OCI-LY1 (cell line): Measurements from ENCODE around the gene BBS2.

Experiments used
- H2AFZ ChIP-seq: fragments of 200-600 bp; sonication (generic), shearing (Covaris generic); 2 replicates; pipeline ENCODE4 v1.6.0; 2014; ENCODE audit warnings: antibody characterized with exemption, mild to moderate bottlenecking, low read length
- H3F3A ChIP-seq: fragments of 200-600 bp; sonication (generic), shearing (Covaris generic); 2 replicates; pipeline ENCODE4 v1.6.0; 2014; ENCODE audit warnings: mild to moderate bottlenecking, antibody characterized with exemption, low read length, moderate library complexity; ENCODE audit not compliant: insufficient read depth
- H3K27ac ChIP-seq: fragments of 200-600 bp; sonication (generic); 2 replicates; pipeline ENCODE4 v1.5.1; 2014; ENCODE audit warnings: low read length, mixed run types, mild to moderate bottlenecking, low read depth; ENCODE audit not compliant: poor library complexity, severe bottlenecking
- H3K27me3 ChIP-seq: fragments of 200-600 bp; sonication (generic); 2 replicates; pipeline ENCODE4 v1.6.0; 2014; ENCODE audit warnings: antibody characterized with exemption, mild to moderate bottlenecking, low read length, moderate library complexity; ENCODE audit not compliant: insufficient read depth
- H3K36me3 ChIP-seq: fragments of 200-600 bp; sonication (generic); 2 replicates; pipeline ENCODE4 v1.6.1; 2014; ENCODE audit warnings: mild to moderate bottlenecking, antibody characterized with exemption, low read length, moderate library complexity, mixed read lengths; ENCODE audit not compliant: insufficient read depth
- H3K4me1 ChIP-seq: fragments of 200-600 bp; sonication (generic); 2 replicates; pipeline ENCODE4 v1.5.1; 2014; ENCODE audit warnings: mild to moderate bottlenecking, low read length, moderate library complexity; ENCODE audit not compliant: insufficient read depth, severe bottlenecking
- H3K4me2 ChIP-seq: fragments of 200-600 bp; sonication (generic), shearing (Covaris generic); 2 replicates; pipeline ENCODE4 v1.6.1; 2014; ENCODE audit warnings: low read length
- H3K4me3 ChIP-seq: fragments of 200-600 bp; sonication (generic); 2 replicates; pipeline ENCODE4 v1.5.1; 2014; ENCODE audit warnings: low read length, low read depth, mild to moderate bottlenecking, mixed read lengths; ENCODE audit not compliant: poor library complexity, severe bottlenecking
- H3K79me2 ChIP-seq: fragments of 200-600 bp; shearing (Covaris generic); 2 replicates; pipeline ENCODE4 v1.6.1; 2016; ENCODE audit warnings: mixed run types, low read length, mixed read lengths; ENCODE audit not compliant: insufficient read depth
- H3K9ac ChIP-seq: fragments of 200-600 bp; sonication (generic), shearing (Covaris generic); 2 replicates; pipeline ENCODE4 v1.6.1; 2014; ENCODE audit warnings: mild to moderate bottlenecking, low read length, mixed read lengths
- H3K9me2 ChIP-seq: fragments of 200-600 bp; sonication (generic), shearing (Covaris generic); 2 replicates; pipeline ENCODE4 v1.6.1; 2014; ENCODE audit warnings: low read depth, mild to moderate bottlenecking, low read length, mixed read lengths
- H3K9me3 ChIP-seq: fragments of 200-600 bp; shearing (Covaris generic); 2 replicates; pipeline ENCODE4 v1.6.1; 2014; ENCODE audit warnings: low read length, mixed read lengths
- H4K20me1 ChIP-seq: fragments of 200-600 bp; sonication (generic), shearing (Covaris generic); 2 replicates; pipeline ENCODE4 v1.6.0; 2016; ENCODE audit warnings: mild to moderate bottlenecking, low read length; ENCODE audit not compliant: insufficient read depth
- EZH2 ChIP-seq: fragments of 200-600 bp; sonication (generic), shearing (Covaris generic); IDR thresholded peaks from 2 replicates; pipeline ENCODE4 v1.8.0; 2017; ENCODE audit warnings: borderline replicate concordance, mixed run types, mild to moderate bottlenecking, antibody characterized with exemption, low read length, moderate library complexity, mixed read lengths
- TF ChIP-seq, protein P1 (sequence below): fragments of 200-600 bp; sonication (generic), shearing (Covaris generic); IDR thresholded peaks from 2 replicates; pipeline ENCODE4 v1.5.1; 2017; ENCODE audit warnings: mild to moderate bottlenecking, antibody characterized with exemption, low read length, moderate library complexity, mixed read lengths

The BBS2 gene

GRCh38 chr16:56450275-56450985 lies 69.4 kb downstream of the BBS2 start:
- Histone ChIP-seq H2AFZ (no peak overlapping the region), H3F3A (no peaks in the 10 kb centered on the region), H4K20me1 (no peaks in the 10 kb centered on the region), H3K4me2 (peak overlapping the region; percentile 98), H3K4me1 (peaks cover 39% of the 10 kb centered on the region), H3K9ac (peak overlapping the region; percentile 98), H3K27me3 (no peaks in the 10 kb centered on the region), H3K9me2 (no peaks in the 10 kb centered on the region), H3K4me3 (peak overlapping the region; percentile 98), H3K9me3 (no peaks in the 10 kb centered on the region), H3K27ac (peak overlapping the region; percentile 88), H3K36me3 (peaks cover 51% of the 10 kb centered on the region), H3K79me2 (peaks cover 74% of the 10 kb centered on the region)
- TF ChIP-seq, protein P1, sequence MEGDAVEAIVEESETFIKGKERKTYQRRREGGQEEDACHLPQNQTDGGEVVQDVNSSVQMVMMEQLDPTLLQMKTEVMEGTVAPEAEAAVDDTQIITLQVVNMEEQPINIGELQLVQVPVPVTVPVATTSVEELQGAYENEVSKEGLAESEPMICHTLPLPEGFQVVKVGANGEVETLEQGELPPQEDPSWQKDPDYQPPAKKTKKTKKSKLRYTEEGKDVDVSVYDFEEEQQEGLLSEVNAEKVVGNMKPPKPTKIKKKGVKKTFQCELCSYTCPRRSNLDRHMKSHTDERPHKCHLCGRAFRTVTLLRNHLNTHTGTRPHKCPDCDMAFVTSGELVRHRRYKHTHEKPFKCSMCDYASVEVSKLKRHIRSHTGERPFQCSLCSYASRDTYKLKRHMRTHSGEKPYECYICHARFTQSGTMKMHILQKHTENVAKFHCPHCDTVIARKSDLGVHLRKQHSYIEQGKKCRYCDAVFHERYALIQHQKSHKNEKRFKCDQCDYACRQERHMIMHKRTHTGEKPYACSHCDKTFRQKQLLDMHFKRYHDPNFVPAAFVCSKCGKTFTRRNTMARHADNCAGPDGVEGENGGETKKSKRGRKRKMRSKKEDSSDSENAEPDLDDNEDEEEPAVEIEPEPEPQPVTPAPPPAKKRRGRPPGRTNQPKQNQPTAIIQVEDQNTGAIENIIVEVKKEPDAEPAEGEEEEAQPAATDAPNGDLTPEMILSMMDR, result no peak
- no peak for TF ChIP-seq EZH2

DNA sequence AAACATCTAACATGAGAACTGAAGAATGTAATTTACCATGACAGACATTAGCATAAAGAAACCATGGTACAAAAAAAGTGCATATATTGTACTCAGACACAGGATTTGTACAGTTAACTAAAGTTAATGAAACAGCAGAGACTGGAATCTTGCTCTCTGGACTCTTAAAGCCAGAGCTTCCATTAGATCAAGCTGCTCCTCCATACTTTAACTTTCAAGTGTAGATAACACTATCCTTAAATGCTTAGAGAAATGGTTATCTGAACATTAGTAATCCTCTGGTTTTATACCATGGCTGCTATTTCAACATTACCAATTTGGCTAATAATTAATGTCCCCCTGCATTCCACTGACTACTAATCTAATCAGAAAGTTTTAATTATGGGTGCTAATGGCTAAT lies 71.8 kb downstream of the BBS2 start:
- TF ChIP-seq EZH2, result no peak
- TF ChIP-seq, protein P1, result no peak
- Histone ChIP-seq H3K9me3 (no peaks in the 10 kb centered on the region), H3K36me3 (peaks cover 52% of the 10 kb centered on the region), H3K4me1 (peaks cover 38% of the 10 kb centered on the region), H3K27ac (no peak overlapping the region), H3K4me3 (no peak overlapping the region), H3K4me2 (peak overlapping the region; percentile 98), H4K20me1 (no peaks in the 10 kb centered on the region), H3K27me3 (no peaks in the 10 kb centered on the region), H3F3A (no peaks in the 10 kb centered on the region), H3K9me2 (no peaks in the 10 kb centered on the region), H2AFZ (no peak overlapping the region), H3K9ac (no peak overlapping the region), H3K79me2 (peaks cover 68% of the 10 kb centered on the region)

GRCh38 chr16:56447286-56447685 lies 72.5 kb downstream of the BBS2 start:
- H2AFZ ChIP-seq, result no peak overlapping the region
- no peaks in the 10 kb centered on the region for H3K9me3 ChIP-seq
- no peaks in the 10 kb centered on the region for H4K20me1 ChIP-seq
- peaks cover 57% of the 10 kb centered on the region for H3K36me3 ChIP-seq
- TF ChIP-seq EZH2, result no peak
- H3K27me3 ChIP-seq, result no peaks in the 10 kb centered on the region
- no peak overlapping the region for H3K27ac ChIP-seq
- peaks cover 31% of the 10 kb centered on the region for H3K4me1 ChIP-seq
- no peaks in the 10 kb centered on the region for H3F3A ChIP-seq
- H3K79me2 ChIP-seq, result peaks cover 61% of the 10 kb centered on the region
- no peak overlapping the region for H3K9ac ChIP-seq
- no peak overlapping the region for H3K4me3 ChIP-seq
- peak overlapping the region; percentile 98; the same call in 1 of the 2 replicates for H3K4me2 ChIP-seq
- no peaks in the 10 kb centered on the region for H3K9me2 ChIP-seq

GRCh38 chr16:56438038-56438437 lies 81.8 kb downstream of the BBS2 start:
- Histone ChIP-seq H4K20me1 (no peaks in the 10 kb centered on the region), H3K27ac (no peak overlapping the region), H3K4me3 (no peak overlapping the region), H3K9ac (no peak overlapping the region), H3K79me2 (no peaks in the 10 kb centered on the region), H3K9me2 (no peaks in the 10 kb centered on the region), H3K4me2 (no peak overlapping the region), H3K36me3 (peaks cover 82% of the 10 kb centered on the region), H3K4me1 (no peaks in the 10 kb centered on the region), H2AFZ (no peak overlapping the region), H3K9me3 (no peaks in the 10 kb centered on the region), H3F3A (no peaks in the 10 kb centered on the region), H3K27me3 (no peaks in the 10 kb centered on the region)
- TF ChIP-seq, protein P1, result no peak
- TF ChIP-seq EZH2, result no peak
